ENCODE results near the gene OR10AD1. TPM values are rescaled to one million over a fixed set of nuclear protein-coding genes. Genes with fewer than 3 reads are reported as not detected.

Gene OR10AD1
- total and polyA plus RNA-seq, 9 donors: not detected

DNA sequence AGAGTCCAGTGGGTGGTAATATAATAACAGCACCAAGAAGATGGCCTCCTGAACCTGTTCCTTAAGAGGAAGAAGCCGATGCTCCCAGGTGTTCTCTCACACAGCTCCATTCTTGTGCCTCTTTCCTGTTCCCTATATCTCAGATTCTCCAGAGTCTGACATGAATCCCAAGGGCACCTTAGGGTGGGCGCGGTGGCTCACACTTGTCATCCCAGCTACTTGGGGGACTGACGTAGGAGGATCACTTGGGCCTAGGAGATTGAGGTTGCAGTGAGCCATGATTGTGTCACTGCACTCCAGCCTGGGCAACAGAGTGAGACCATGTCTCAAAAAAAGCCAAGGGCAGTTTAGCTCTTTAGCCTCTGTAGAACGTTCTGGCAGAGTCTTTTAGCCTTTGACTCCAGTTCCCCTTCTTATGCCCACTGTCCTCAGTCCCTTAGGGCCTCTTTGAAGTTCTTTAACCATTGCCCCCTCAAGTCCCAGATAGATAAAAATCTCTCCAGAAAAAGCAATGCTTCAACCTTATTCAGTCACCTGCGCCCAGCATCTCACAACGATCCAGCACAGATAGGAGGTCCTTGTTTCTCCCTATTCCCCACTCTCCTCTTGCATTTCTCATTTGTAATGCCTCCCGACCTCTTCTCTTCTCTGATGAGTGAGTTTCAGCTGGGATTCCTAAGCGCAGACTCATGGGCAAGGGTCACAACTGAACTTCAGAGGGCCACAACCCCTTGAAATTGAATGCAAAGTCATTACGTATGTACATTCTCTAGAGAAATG, 15.0 kb downstream of the OR10AD1 start:
- Histone ChIP-seq H3K27me3 (no peaks in the 10 kb centered on the region), H3K9me3 (no peaks in the 10 kb centered on the region), H3K36me3 (no peaks in the 10 kb centered on the region), H3K27ac (no peak overlapping the region), H3K4me3 (no peak overlapping the region), H3K4me1 (ENCODE audit: insufficient read depth) (peaks cover 4% of the 10 kb centered on the region)
- TF ChIP-seq POLR2A (IDR thresholded peaks at IDR 0.05) (no peak), EP300 (IDR thresholded peaks at IDR 0.05) (no peak), CTCF (IDR thresholded peaks at IDR 0.05) (no peak)
- intact Hi-C loops (cut with DNase I): loop anchor here in 2 of 4 donors (10.0 kb wide), 3 partner anchors 157 to 437 kb away; no protein-coding TSS in a partner anchor
- no peak for DNase-seq
- 86 to 88% (median 86%) methylated on average over 10 of the region's 10 CpGs for WGBS, 3 donors

GRCh38 chr12:48185181-48185919, 17.7 kb downstream of the OR10AD1 start:
- TF ChIP-seq CTCF (IDR thresholded peaks at IDR 0.05) (no peak), POLR2A (IDR thresholded peaks at IDR 0.05) (no peak), EP300 (IDR thresholded peaks at IDR 0.05) (no peak)
- no peak for DNase-seq

DNA sequence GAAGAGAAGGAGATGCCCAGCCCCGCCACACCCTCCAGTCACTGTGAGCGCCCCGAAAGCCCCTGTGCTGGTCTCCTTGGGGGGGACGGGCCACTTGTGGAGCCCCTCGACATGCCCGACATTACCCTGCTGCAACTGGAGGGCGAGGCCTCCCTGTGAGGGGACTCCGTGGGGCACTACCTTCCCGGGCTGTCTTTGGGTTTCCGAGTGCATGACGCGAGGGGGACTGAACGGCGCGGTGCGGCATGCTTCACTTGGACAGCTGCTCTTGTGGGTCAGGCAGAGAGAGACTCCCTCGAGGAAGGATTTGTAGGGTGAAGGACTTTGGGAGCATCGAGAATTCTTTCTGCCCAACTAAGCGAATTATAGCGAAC, 18.6 kb downstream of the OR10AD1 start:
- Histone ChIP-seq H3K4me1 (ENCODE audit: insufficient read depth) (peaks cover 8% of the 10 kb centered on the region), H3K27me3 (no peaks in the 10 kb centered on the region), H3K36me3 (no peaks in the 10 kb centered on the region), H3K4me3 (peak overlapping the region; percentile 62), H3K9me3 (no peaks in the 10 kb centered on the region), H3K27ac (no peak overlapping the region)
- 2 to 4% (median 3%) methylated on average over 20 of the region's 20 CpGs for WGBS, 3 donors
- intact Hi-C loops (cut with DNase I): loop anchor here in 2 of 4 donors (10.0 kb wide), 3 partner anchors 160 to 440 kb away; no protein-coding TSS in a partner anchor
- TF ChIP-seq CTCF (IDR thresholded peaks at IDR 0.05) (no peak), POLR2A (IDR thresholded peaks at IDR 0.05) (no peak), EP300 (IDR thresholded peaks at IDR 0.05) (no peak)
- peak in 2 of 5 donors; percentile 33 to 43 for DNase-seq

More at GRCh38 chr12:48185181-48185919, 17.7 kb downstream of the OR10AD1 start:
- H3K27ac ChIP-seq: no peak overlapping the region
- no peaks in the 10 kb centered on the region for H3K36me3 ChIP-seq
- 73 to 80% (median 78%) methylated on average over 10 of the region's 10 CpGs for WGBS, 3 donors
- no peaks in the 10 kb centered on the region for H3K9me3 ChIP-seq
- H3K4me3 ChIP-seq: peak overlapping the region; percentile 62
- peaks cover 8% of the 10 kb centered on the region for H3K4me1 ChIP-seq (ENCODE audit: insufficient read depth)
- intact Hi-C loops (cut with DNase I): loop anchor here in 2 of 4 donors (10.0 kb wide), 3 partner anchors 159 to 439 kb away; no protein-coding TSS in a partner anchor
- H3K27me3 ChIP-seq: no peaks in the 10 kb centered on the region

GRCh38 chr12:48183876-48184548, 19.1 kb downstream of the OR10AD1 start:
- H3K4me3 ChIP-seq: peak overlapping the region; percentile 62
- WGBS, 3 donors: 1 to 3% (median 1%) methylated on average over 45 to 61 of the region's 61 CpGs
- H3K27me3 ChIP-seq: no peaks in the 10 kb centered on the region
- no peaks in the 10 kb centered on the region for H3K9me3 ChIP-seq
- TF ChIP-seq POLR2A (IDR thresholded peaks at IDR 0.05): no peak
- intact Hi-C loops (cut with DNase I): loop anchor here in 2 of 4 donors (10.0 kb wide), 3 partner anchors 161 to 441 kb away; no protein-coding TSS in a partner anchor
- no peak overlapping the region for H3K27ac ChIP-seq
- H3K36me3 ChIP-seq: no peaks in the 10 kb centered on the region
- H3K4me1 ChIP-seq (ENCODE audit: insufficient read depth): peaks cover 8% of the 10 kb centered on the region
- DNase-seq: peak in 4 of 5 donors; percentile 37 to 45 (median 42)
